ENCODE data around the gene CRISPLD2. TPM values are rescaled to one million over a fixed set of nuclear protein-coding genes. Genes with fewer than 3 reads are reported as not detected.
"Not testable (repeated sequence)": the region's sequence is repeated elsewhere in the genome, so short reads cannot be mapped to it uniquely, and the experiment has no call there.

Gene CRISPLD2
- total RNA-seq, 2 donors from 2014 or later: 259 to 311 TPM

DNA sequence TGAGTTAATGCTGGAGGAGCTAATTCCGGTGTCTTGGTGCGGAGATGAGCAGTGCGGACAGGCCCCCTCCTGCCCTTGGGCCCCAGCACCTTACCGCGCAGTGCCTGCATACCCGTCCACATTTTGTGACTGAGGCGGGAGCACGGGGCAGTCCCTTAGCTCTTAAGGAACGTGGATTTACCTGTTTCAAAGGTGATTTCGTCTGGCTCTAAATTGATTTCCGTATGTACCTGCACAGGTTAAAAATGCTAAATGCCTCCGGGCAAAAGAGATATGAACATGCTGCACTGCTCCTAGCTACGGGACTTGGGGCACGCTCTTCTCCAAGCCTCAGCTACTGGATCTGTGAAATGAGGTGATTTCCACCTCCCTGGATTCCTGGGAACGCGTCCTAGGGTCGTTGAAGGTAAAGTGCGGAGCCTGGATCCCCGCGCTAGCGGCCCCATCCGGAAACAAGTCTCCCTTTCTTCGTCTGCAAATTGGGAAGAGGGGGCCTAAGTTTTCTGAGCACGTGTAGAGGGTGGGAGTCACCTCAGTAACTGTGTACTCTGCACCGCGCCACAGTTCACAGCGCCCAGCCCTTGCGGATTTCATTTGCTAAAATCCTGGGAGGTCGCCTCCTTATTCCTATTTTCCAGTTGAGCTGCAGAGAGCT lies 669 bp upstream of the CRISPLD2 start:
- DNase-seq (ENCODE audit: low spot score): no peak
- intact Hi-C loops (cut with DNase I): no loop called here

DNA sequence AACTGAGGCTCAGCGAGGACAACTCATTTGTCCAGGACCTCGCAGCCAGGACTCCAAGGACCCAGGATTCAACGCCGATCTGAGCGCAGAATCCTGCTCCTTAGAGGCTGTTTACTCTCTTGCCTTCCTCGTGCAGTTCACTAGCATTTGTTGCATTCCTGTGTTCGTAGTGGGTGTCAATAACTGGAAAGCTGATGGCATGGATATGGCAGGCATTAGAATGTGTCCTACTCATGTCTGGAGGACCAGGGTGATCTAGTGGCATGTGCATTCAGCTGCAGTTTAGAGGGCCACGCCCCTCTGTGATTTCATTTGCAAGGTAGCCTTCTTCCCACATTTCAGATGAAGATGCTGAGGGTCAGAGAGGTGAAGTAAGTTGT lies 510 bp downstream of the CRISPLD2 start:
- intact Hi-C loops (cut with DNase I): loop anchor here in 1 of 2 donors (2.0 kb wide), 1 partner anchor 63 kb away; no protein-coding TSS in a partner anchor

DNA sequence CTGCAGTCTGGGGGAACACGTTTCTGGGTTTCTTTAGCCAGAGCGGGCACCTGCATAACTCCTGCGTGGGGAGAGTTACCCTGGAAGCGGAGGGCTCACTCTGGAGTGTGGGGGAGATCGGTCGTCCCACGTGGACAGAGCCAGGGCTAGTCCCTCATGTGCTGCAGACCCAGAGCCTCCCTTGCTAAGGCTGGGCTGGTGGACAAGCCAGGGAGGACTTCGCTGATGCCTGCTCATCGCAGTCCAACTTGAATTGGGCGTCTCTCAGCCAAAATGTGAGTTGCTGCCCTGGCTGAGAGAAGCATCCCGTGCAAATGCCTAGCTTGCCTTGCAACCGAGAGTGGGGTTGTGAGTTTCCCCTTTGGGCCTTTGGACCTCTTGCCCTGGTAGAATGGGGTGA lies 986 bp downstream of the CRISPLD2 start:
- intact Hi-C loops (cut with DNase I): loop anchor here in 1 of 2 donors (2.0 kb wide), 1 partner anchor 62 kb away; no protein-coding TSS in a partner anchor
- DNase-seq (ENCODE audit: low spot score): no peak

More for the DNA sequence above, 510 bp downstream of the CRISPLD2 start:
- no peak for DNase-seq (ENCODE audit: low spot score)

DNA sequence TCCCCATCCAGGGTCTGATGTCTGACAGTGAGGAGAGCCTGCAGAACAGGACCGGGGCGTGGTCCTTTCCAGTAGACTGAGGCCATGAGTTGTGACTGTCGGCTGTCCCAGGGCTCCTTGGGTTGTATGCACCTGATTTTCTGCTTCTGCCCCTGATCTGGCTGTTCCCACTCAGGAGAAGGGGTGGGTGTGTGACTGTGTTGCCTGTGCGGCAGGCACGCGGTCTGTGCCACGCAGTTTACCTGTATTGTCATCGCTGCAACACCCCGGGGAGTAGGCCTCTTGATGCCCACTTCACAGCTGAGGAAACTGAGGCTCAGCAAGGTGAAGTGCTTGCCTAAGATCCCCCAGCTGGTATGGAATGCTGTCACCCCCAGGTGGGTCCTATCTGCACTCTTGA lies 1.4 kb downstream of the CRISPLD2 start:
- intact Hi-C loops (cut with DNase I): loop anchor here in 1 of 2 donors (2.0 kb wide), 1 partner anchor 62 kb away; no protein-coding TSS in a partner anchor
- no peak for DNase-seq (ENCODE audit: low spot score)

DNA sequence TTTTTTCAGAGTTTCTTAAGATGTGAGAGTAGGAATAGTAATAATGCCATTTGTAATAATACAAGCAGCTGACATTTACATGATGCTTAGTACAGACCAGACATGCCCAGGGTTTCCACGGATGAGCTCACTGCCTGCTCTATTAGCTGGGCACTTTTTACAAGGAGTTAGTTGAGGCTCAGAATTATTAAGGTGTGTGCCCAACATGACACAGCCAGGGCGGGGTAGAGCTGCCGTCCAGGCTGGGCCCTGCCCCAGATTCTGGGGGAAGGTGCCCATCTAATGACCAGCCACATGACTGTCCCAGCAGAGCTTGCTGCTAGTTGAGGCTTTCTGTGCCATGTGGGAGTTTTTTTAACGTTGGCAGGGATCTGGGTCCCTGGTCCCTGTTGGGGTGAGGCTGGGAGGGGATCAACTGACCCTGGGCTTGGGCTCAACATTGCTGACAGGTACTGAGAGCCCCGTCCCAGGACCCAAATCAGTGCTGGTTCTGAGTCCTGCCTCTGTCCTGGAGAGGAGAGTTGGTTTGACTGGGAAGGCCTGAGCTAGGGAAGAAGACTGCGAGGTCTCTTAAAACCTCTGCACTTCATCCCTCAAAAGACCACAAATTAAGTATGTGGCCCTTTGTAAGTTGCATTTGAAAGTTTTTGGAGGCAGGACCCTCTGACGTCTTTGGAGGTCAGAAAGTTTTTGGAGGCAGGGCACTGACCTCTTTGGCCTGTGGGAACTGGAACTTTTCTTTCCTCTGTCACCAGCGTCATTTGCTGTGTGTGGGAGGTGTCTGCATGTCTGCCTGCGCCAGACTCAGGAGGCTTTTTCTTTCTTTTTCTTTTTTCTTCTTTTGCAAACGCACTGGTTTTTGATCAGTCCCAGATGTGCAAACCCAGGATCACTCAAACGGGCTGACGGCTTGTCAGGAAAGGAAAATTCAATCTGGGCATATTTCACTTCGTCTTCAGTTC lies 2.2 kb downstream of the CRISPLD2 start:
- no peak for DNase-seq (ENCODE audit: low spot score)
- intact Hi-C loops (cut with DNase I): loop anchor here in 1 of 2 donors (2.0 kb wide), 1 partner anchor 61 kb away; no protein-coding TSS in a partner anchor

DNA sequence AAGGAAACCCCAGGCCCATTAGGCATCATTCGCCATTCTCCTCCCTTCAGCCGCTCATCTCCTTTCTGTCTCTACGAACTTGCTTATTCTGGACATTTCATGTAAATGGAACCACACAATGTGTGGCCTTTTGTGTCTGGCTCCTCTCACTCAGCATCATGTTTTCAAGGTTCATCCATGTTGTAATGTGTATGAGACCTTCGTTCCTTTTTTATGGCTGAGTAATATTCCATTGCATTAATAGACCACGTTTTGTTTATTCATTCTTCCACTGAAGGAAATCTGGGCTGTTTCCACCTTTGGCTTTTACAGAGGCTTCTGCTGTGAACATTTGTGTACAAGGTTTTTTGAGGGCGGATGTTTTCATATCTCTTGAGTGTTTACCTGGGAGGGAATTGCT lies 3.2 kb downstream of the CRISPLD2 start:
- intact Hi-C loops (cut with DNase I): no loop called here
- no peak for DNase-seq (ENCODE audit: low spot score)

DNA sequence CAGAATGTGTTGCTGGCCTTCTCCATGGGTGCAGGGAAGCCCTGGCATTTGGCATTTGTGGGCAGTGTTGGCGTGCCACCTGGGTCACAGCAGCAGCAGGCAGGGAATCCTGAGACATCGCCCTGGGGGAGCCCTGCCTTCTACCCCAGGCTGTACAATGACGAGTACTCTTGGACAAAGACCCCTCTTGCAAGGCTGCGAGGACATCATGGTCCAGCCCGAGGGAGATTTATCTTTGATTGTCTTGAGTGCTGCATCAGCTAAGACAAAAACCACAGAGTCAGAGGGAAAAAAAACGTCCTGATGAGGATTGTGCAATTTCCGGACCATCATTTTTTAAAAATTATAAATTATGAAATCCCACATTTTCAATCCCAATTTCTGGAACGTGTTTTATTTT lies 3.7 kb downstream of the CRISPLD2 start:
- intact Hi-C loops (cut with DNase I): no loop called here
- DNase-seq (ENCODE audit: low spot score): no peak

DNA sequence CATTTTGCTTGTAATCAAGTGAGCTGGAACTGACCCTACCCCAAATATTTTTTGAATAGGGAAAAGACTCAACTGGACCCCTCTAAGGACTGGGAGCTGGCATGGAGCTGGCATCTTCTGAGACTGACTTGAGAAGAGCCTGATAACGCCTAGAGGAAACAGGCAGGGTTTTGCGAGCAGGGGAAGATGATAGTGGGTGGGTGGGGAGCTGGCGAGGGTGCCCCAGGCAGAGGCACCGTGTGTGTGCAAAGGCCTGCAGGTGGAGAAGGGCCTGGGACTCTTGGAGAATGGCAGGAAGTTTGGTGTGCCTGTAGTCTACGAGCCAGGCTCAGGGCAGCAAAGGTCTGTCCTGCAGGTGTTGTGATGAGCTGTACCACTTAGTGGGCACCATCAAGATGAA lies 4.1 kb downstream of the CRISPLD2 start:
- DNase-seq (ENCODE audit: low spot score): no peak
- intact Hi-C loops (cut with DNase I): no loop called here

DNA sequence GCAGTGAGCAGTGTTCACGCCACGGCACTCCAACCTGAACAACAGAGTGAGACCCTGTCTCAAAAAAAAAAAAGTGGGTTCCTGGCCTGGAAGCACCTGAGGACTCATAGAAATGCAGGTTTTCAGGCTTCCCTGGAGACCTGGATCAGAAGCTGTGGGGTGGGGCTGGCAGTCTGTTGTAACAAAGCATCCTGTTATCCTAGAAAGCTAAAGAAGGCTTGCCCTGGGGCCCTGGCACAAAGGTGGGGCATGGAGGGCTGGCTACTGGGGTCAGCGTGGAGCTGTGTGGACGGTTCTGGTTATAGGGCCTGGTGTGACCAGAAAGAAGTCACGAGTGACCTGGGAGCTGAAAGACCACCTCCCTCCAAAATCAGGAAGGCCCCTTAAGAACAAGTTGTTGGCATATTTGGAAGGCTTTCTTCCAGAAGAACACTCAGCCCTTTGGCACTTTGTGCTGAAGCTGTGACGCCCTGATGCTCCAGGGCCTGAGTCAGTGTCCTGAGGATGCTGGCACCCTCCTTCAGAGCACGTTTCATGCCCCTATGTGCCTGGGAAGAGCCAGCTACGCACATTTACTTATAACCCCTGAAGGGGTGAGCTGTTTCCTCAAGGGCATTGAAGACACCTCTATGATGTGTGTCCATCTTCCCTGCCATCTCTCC lies 6.2 kb downstream of the CRISPLD2 start:
- intact Hi-C loops (cut with DNase I): no loop called here
- no peak for DNase-seq (ENCODE audit: low spot score)

DNA sequence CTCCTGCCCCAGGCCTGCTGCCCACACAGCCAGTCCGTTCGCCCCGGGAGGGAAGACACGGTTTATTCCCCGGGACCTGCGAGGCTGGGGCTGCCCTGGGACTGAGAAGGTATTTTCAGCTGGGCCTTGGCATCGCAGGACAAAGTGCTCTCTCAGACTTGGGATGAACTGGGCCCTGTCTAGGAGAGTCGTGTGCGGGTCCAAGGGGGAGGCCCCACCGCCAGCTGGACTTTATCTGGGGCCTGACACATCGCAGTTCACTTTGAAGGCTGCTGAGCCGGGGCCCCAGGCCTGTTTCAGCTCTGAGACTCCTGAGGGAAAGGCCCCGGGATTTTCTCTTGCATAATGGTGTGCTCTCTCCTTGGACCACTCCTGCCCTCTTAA lies 6.8 kb downstream of the CRISPLD2 start:
- intact Hi-C loops (cut with DNase I): no loop called here
- DNase-seq (ENCODE audit: low spot score): no peak

DNA sequence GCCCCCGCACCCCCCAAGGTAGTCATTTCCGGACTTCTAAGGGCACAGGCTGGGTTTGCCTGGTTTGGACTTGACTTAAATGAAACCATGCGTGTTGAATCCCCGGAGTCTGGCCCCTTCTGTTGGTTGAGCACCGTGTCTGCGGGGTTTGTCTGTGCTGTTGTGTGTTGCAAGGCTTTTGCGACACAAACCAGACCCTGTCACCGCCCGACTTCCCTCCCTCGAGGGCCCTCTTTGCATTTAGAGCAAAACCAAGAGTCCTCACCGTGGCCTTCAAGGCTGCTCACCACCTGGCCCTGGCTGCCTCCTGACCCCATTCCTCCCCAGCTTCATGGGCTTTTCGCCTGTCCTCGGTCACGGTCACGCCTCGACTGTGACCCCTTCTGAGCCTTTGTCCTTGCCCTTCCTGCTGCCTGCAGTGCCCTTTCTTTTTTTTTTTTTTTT lies 7.4 kb downstream of the CRISPLD2 start:
- DNase-seq (ENCODE audit: low spot score): no peak
- intact Hi-C loops (cut with DNase I): no loop called here

DNA sequence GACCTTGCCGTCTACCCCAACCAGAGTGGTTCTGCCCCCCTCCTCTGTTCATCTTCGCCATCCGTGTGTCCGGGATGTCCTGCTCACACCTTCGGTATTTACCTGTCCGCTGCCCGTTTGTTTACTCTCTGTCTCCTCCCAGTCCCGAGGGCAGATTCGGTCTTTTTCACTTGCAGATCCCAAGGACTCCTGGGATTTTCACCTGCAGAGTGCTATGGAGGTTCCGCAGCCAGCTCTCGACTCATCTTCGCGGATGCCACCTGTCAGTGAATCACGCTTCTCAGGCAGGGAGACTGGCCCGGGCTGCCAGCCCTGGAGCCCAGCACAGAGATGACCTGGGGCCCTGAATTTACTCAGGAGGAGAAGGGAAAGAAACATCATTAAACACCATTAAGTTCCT lies 8.1 kb downstream of the CRISPLD2 start:
- DNase-seq (ENCODE audit: low spot score): no peak
- intact Hi-C loops (cut with DNase I): no loop called here

DNA sequence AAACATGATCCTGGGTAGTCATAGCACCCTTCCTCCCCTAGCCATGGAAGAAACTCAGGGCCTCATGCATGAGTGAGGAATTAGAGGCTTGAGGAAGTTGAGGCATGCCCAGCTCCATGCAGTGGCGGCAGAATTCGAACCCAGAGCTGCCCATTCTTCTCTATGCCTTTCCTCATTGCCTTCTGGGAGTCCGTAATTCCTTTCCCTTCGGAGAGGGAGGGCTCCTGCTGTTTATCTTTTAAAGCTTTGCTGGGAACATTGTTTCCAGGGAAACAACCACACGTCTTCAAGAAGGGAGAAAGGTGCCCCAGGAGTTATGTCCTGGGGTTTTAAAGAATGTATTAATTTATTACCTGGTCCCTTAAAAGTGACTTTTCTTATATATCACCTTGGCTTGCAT lies 8.5 kb downstream of the CRISPLD2 start:
- DNase-seq (ENCODE audit: low spot score): no peak
- intact Hi-C loops (cut with DNase I): no loop called here

DNA sequence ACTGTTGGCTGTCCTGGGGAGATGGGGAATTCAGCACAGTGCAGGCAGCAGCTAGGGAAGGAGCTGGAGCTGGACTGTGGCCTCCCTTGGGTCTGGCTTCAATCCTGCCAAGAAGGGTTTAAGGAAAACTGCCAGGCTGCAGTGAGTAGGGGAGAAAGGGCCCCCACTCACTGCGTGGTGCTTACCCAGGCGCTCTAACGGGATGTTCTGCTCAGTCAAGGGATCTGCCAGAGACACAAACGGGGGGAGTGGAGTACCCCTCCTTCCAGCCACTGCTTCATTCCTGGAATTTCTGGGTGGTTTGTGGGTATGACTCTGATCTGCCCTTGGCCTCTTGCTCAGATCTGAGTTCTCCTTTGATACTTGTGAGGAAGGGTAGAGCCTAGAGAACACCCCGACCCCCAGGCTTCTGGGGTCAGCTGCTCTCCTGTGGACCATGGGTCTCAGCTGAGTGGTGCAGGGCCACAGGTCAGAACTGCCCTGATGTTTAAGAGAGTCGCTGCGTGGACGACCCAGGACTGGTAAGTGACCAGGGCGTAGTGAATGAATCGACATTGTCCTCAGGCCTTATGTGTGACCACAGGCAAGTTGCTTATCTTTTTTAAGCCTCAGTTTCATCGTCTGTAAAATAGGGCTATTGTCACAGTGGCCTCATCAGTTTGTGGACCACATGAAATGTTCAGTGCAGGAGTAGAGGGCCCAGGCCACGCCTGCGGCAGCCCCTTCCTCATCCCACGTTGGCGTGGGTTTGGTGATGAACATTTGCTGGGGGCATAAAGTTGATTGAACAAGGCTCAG lies 9.6 kb downstream of the CRISPLD2 start:
- DNase-seq (ENCODE audit: low spot score): no peak
- intact Hi-C loops (cut with DNase I): no loop called here

DNA sequence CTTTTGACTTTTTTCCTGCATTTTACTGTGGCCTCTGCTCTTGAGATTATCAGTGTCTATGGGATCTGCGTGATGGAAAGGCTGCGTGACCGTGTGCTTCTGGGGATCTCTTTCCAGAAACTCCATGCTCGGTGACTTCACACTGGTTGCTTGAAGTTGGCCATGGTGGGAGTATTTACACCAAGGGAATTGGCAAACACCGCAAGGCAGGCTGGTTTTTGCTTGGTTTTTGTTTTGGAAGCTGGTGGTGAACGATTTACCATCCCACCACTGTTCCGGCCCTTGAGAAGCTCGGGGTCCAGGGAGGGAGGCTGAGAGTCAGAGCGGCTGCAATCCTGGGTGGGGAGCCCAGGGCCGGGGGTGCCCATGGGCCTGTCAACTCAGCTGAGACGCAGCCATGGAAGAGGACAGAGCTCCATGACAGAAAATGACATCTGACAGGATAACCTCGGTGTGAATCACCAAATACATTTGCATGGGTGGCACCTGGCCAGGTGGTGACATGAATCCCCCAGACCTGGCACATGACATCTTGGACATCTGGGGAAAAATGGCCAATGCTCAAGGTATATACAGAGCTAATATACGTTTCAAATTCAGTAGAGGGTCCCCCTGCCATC lies 11.1 kb downstream of the CRISPLD2 start:
- no peak for DNase-seq (ENCODE audit: low spot score)
- intact Hi-C loops (cut with DNase I): loop anchor here (5.0 kb wide), 2 partner anchors 39 to 1701 kb away; no protein-coding TSS in a partner anchor

DNA sequence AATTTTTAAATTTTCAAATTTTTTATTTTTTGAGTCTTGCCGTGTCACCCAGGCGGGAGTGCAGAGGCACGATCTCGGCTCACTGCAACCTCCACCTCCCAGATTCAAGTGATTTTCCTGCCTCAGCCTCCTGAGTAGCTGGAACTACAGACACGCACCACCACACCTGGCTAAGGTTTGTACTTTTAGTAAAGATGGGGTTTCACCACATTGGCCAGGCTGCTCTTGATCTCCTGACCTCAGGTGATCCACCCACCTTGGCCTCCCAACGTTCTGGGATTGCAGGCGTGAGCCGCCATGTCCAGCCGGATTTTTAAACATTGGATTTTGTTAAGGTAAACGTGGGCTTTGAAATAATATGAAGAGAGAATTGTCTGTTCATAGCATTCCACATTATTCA lies 11.9 kb downstream of the CRISPLD2 start:
- not testable (repeated sequence) for DNase-seq (ENCODE audit: low spot score)

DNA sequence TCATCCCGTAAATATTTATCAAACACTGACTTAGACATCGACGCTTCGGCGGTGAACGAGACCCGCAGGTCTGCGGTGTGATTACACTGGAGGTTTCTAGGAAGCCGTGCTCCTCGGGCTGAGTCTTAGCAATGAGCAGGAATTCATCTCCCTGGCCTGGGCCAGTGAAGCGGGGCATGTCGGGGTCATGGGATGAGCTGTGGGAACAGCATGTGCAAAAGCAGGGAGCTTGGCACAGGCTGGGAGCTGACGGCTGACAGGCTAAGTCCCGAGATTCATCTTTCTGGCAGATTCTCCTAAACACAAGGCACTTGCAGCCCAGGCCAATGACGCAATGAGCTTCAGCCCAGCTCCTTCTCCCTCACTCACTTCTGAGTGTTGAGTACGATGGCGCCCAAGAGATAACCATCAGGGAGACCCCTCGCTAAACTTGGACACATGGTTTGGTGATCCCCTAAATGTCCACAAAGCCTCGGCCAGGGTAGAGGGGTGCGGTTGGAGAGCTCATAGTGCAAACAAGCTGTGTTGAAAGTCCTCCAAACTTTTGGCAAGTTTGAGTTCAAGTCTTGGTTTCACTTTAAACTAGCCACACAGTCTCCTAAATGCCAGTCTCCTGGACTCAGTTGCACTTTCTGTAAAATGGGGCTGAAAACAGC lies 12.8 kb downstream of the CRISPLD2 start:
- intact Hi-C loops (cut with DNase I): loop anchor here (5.0 kb wide), 2 partner anchors 40 to 1700 kb away; no protein-coding TSS in a partner anchor
- DNase-seq (ENCODE audit: low spot score): peak; percentile 97

More for the DNA sequence above, 11.9 kb downstream of the CRISPLD2 start:
- intact Hi-C loops (cut with DNase I): loop anchor here (5.0 kb wide), 2 partner anchors 39 to 1701 kb away; no protein-coding TSS in a partner anchor

DNA sequence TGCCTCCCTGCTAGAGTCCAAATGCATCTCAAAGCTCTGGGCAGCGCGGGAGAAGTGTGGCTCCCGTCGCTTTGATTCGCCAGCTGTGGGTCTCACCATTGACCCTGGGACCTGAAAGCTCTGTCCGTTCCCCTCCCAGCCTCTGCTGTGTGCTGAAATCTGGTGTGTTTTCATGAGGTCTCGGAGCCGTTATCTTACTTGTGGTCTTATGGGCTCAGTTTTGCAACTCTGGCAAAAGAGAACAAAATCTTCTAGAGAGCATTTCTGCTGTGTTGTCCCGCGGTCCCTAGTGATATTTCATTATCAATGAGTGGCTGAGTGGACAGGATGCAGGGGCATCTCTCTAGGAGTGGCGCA lies 13.3 kb downstream of the CRISPLD2 start:
- intact Hi-C loops (cut with DNase I): loop anchor here (5.0 kb wide), 2 partner anchors 41 to 1699 kb away; no protein-coding TSS in a partner anchor
- no peak for DNase-seq (ENCODE audit: low spot score)
